HG03439 (cell line): ENCODE results near the gene RTP3.
A peak's percentile ranks its signal among the peaks of the same experiment; 100 is the strongest.

Experiments
- ATAC-seq: cut with Tn5 transposase; IDR thresholded peaks from one replicate; pipeline ENCODE4 v1.9.1; 2021; ENCODE audit warnings: mild to moderate bottlenecking, moderate library complexity; ENCODE audit not compliant: unreplicated experiment

Gene RTP3

DNA sequence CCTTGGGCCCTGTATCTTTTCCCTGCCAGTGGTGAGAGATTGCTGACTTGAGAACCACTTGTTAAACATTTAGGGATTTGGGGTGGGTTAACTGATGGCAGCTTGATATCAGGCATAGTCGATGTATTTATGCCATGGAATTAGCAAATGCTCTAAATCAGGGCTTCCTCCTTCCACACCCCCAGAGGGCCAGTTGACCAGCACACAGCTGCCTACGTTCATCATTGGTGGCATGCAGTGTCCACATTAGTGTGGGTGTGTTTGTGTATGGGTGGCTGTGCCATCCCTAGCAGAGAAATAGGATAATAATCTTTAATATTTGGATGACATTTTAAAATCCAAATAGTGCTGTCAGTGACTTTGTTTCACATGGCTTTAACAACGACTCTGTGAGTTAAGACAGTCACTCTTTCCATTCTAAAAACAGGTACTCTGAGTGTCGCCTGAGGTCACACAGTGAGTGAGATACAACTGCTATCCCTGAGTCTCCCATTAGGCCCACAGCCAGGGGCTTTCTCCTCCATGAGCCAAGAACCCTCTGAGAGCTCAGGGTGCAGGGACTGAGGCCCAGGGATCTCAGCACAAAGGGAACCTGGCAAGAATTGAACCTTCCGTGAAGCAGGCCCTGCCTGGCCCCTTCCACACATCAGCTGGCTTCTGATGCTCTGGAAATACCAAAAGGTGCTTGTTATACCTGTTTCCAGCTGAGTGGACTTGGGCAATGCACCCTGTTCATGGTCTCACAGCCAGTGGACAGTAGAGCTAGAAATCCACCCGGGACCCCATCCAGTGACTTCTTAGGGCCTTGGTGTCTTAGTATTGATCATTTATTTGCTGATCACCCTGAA is 28.8 kb upstream of the RTP3 start:
- ATAC-seq, result no peak

GRCh38 chr3:46469680-46470357 is 28.0 kb upstream of the RTP3 start:
- ATAC-seq, result no peak

DNA sequence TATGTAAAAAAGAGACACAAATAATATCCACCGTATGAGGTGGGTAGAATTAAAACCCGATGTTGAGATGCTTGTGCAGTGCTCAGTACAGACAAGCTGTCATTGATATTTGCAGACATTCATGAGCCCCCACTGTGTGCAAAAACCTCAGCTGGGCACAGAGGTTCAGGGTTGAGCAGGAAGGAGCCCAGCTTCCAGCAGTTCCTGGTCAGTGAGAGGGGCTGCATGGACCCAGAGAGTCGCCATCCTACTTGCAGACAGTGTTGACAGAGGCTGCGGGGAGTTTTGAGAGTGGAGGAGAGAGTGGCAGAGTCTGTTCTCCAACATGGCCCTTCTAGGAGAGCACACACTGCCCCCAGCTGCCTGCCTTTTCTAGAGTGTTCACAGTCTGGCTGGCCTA is 26.9 kb upstream of the RTP3 start:
- no peak for ATAC-seq

GRCh38 chr3:46471371-46471914 is 26.3 kb upstream of the RTP3 start:
- ATAC-seq, result no peak

DNA sequence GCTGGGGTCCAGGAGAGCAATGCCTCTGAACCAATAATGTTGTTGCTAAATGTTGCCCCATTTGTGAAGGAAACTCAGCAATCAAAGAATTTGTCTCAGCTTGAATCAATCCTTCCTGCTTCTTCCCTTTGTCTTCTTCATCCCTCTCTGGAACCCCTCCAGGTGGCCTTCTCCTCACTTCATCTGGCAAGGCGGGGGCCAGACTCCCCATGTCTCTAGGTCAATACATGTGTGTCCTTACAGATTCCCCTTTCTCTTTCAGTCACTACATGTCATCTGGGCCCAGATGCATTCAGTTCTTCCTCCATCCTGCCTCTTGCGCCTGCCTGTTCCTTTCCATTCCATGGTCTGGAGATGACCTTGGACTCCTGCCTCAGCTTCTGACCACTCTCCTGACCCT is 25.0 kb upstream of the RTP3 start:
- ATAC-seq, result no peak

DNA sequence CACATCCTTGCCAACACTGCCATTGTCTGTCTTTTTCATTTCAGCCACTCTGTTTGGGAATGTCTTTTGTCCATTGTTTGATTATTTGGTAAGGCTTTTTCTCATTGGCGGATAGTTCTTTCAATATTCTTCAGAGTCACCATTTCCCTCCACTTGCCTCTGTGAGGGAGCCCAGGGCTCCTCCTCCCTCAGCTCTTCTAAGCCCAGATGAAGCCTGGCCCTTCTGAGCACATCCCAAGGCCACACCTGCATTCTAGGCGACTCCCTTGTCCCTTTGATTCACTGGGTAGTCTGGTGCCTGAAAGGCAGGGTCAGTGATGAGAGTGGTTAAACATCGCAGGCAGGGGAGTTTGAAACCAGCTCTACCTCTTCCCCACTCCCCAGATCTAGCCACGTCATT is 20.6 kb upstream of the RTP3 start:
- ATAC-seq, result no peak

DNA sequence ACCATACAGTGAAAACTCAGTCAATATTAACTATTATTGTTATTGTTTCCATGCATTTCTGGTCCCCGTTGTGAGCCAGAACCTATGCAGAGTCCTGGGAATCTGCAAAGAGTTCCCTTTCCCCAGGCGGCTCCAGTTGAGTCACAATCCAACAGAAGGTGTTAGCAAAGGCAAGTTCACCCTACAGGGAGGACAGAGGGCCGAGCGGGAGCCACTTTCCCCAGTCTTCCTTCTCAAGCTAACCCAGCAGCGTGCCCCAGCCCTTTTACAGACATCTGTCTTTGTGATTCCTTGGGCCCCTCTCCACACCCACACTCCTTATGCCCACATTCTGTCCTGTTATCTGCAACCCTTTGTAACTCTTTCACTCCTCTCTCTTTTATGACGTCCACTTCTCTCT is 20.0 kb upstream of the RTP3 start:
- no peak for ATAC-seq

GRCh38 chr3:46478341-46478740 is 19.4 kb upstream of the RTP3 start:
- no peak for ATAC-seq

DNA sequence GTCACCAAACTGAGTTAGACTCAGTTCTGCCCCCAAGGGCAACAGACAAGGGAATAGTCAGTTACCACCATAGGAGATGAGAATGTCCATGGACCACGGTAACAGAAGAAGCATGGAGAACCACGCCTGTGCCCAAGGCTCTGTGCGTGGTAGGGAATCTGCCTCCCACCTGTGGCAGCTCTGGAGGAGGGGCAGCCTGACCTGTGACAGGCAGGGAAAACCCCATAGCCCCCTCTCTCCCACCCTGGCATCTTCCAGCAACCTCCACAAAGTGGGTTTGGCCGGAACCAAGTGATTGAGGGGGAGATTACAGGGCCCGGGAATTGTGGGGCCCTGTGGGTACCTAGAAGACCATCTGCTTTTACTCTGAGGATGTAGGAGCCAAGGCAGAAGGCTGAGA is 18.8 kb upstream of the RTP3 start:
- ATAC-seq, result no peak

DNA sequence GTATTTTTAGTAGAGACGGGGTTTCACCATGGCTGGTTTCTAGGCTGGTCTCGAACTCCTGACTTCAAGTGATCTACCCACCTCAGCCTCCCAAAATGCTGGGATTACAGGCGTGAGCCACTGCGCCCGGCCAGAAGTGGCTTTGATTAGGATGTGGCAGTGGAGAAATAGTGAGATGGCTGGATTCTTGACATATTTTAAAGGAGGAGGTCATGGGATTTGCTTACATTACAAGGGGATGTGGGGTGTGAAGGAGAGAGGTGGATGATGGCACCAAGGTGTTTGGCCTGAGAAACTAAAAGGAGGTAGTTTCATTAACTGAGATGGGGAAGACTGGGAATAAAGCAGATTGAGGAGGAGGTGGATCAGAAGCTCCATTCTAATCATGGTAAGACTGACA is 18.1 kb upstream of the RTP3 start:
- ATAC-seq, result no peak

DNA sequence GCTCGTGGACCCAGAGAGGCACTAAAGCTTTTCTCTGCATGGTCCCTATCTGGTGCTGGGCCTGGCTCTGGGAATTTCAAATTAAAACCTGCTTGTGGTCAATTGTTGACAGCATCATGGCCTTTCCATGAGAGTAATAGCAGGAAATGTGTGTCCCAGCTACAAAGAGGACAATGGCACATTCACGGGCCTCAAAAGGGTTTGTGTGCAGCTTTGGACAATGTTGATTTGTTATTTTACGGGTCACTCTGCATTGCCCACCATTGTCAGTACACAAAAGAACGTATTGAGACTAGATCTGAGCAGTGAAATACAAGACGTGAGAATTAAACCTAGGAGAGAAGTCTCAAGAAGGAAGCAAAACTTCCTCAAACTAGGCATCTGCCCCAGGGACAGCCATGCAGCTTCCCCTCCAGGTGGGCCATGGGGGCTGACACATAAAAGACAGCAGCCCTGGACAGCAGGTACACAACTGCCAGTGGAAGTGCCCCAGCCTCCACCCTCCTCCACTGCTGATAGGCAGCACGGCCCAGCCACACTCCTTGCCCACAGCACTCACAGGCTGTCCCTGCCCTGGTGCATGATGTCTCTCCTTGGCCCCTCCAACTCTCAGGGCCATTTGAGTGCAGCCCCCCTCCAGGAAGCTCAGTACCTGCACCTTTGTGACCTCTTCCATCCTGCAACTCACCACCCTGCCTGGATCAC is 17.1 kb upstream of the RTP3 start:
- ATAC-seq, result no peak

- no peak for ATAC-seq
These were observed 16.1 kb upstream of the RTP3 start for GRCh38 chr3:46481636-46482035.

- no peak for ATAC-seq
These were observed 15.0 kb upstream of the RTP3 start for GRCh38 chr3:46482632-46483350.

DNA sequence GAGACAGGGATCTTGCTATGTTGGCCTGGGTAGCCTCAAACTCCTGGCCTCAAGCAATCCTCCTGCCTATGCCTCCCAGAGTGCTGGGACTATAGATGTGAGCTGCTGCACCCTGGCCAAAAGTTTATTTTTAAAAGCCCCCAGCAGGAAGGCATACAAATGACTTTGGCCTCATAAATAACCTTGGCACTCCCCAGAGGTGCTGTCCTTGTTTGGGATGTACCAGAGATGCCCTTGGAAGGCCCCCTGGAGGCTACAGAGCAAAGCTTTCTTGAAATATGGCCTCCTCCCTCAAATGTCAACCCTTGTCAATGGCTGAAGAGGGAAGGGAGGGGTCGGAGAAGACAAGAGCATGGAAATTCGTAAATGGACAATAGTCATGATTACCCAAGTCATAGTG is 14.0 kb upstream of the RTP3 start:
- ATAC-seq, result no peak

- ATAC-seq, result no peak
These were observed 13.4 kb upstream of the RTP3 start for GRCh38 chr3:46484388-46484787.

DNA sequence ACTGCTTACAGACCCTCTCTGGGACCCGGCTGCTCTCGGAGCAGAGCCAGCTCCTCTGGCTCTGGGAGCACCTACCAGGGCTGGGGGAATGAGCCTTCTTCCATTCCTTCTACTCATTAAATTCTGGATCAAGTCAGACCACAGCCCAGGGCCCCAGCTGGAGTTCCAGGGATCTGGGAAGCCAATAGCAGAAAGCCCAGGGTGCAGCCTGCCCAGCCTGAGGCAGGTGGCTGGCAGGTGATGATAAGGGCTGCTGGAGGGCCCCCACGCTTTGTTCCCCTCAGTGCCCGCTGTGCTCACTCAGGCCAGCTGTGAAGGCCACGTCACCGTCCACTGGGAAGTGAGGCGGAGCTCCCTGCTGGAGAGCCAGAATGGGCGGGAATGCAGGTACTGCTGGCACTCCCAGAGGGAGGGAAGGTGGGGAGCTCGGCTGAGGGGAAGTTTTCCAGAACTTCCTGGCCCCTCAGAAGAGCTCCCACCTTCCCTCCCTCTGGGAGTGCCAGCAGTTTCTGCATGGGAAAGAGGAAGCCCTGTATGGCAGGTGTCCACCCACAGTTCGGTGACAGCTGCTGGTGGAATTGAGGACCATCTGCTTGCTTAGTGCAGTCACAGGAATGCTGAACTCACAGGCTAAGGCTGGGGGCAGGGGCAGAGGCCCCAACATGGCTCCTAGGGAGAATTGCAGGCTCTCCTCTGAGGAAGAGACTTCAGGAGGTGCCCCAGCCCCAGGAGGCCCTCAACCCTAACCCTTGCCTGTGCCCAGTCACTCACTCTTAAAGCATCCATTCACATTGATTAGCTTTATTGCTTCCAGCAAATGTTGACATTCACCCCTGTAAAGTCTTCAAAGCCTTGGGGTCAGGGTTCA is 12.6 kb upstream of the RTP3 start:
- no peak for ATAC-seq

- ATAC-seq, result no peak
These were observed 12.0 kb upstream of the RTP3 start for GRCh38 chr3:46485779-46486175.

DNA sequence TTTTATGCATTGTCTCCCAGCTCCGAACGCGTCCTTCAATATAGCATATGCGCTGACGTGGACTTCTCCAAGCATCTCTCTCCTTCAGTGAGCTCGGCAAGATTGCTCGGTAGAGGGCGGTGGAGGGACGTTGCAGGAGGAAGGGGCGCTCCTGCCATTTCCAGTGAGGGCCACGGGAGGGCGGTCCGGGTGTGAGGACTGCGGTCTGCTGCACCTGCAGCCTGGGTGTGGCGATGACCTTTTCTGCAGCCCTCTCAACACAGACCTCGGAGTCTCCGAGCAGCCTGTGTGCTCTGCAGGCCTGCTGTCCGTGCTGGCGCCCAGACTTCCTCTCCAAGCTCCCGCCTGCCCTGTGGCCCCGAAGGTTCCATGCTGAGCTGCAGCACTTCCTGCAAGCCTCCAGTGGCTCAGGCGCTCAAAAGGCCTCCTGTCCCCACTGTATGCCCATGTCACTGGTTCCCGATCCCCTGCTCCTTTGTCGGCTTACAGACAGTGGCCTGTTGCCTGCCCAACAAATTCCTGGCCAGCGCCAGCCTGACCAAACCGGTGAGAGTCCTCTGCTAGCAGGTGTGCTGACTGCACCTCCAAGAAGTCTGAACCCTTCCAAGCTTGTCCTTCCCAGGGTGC is 8.9 kb upstream of the RTP3 start:
- peak; percentile 80 for ATAC-seq

- ATAC-seq, result no peak
These were observed 8.4 kb upstream of the RTP3 start for GRCh38 chr3:46489381-46489780.

- ATAC-seq, result no peak
These were observed 7.9 kb upstream of the RTP3 start for GRCh38 chr3:46489875-46490274.
